ENCODE data around the gene GPR25.

GPR25 gene

DNA sequence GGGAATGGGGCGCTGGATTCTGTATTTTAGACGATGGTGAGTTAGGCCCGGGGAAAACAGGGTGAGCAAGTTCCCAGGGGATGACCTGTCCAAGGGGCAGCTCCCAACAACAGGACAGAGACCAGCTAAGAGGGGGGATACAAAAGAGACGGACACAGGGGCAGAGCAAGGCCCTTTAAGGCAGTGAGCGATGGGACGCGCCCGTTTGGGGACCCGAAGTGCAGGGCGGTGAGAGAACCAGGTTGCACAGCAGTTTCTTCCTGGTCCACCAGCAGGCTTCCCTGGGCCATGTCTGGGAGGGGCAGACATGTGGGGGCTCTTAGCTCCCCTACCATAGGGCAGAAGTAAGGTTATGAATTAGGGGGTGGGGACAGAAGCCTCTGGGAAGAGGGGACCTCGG, 43.9 kb downstream of the GPR25 start:
- no peak for DNase-seq

DNA sequence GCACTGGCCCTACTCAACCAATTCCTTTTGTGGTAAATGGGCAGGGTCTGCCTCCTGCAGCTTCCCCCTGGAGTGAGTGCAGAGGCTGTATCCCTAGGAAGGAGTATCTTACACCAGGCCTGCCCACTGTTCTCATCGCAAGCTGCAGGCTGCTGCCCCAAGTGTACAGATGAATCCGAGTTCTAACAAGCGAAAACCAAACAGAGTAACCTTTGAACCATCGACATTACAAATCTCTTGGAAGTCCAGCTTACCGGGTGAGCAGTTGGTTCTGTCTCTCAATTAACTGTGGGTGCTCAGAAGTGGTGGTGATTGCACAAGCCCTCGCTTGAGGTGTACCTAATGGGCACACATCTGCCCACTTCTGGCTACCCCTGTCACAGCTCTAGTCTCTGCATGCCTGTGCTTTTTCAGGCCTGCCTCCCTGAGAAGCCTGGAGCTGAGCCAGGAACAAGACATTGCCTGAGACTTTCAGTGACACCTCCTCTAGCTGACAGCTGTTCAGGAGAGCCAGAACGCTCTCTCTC, 44.6 kb downstream of the GPR25 start:
- DNase-seq, result no peak

DNA sequence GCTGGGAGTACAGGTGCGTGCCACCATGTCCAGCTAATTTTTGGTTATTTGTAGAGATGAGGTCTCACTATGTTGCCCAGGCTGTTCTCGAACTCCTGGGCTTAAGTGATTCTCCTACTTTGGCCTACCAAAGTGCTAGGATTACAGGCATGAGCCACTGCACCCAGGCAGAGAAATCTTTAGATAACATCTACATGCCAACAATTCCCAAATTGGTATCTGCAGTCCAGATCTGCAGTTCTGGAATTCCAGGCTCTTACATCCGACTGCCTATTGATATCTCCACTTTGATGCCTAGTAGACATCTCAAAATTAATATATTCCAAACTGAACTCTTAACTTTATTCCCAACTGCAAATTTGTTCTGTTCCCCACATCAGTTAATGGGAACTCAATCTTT, 45.2 kb downstream of the GPR25 start:
- DNase-seq, result no peak

DNA sequence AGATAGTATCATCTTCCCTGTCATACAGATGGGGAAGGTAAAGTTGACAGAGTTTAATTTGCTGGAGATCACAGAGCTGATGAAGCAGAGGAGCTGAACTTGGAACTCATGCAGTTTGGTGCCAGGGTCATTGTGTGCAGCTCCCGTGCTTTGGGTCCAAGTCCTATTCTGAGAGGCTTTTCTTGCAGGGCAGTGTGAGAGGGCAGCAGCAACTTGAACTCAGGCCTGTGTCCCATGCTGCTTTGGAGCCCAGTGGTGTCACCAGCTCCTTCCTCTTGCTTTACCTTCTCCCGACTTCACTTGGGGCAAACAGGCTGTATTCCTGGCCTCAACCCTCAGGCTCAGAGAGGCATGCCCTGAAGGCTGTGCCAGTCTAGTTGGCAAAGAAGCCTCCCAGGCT, 46.6 kb downstream of the GPR25 start:
- DNase-seq, result no peak

DNA sequence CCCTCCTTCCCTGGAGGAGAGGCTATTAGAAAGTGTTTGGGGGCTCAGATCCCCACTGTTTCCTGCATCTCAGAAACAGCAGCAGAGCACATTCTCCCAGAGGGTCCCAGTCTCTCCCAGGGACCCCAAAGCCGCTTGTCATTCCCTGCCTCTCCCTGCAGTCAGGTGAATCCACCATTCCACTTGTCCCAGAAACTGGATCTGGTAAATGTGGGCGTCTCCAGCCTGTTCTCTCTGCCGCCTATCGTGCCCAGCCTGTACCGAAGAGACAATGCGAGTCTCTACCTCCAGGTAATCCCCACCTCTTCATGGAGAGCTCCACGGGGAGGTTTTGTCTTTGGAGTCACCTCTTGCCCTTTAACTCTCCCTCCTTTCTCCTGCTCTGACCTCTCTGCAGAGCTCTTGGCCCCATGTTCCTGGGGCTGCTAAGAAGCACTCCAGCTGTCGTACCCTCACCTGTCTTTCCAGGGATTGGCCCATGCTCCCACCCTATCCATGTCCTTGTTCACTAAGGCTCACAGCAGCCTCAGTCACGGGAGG, 48.9 kb downstream of the GPR25 start:
- DNase-seq, result no peak

DNA sequence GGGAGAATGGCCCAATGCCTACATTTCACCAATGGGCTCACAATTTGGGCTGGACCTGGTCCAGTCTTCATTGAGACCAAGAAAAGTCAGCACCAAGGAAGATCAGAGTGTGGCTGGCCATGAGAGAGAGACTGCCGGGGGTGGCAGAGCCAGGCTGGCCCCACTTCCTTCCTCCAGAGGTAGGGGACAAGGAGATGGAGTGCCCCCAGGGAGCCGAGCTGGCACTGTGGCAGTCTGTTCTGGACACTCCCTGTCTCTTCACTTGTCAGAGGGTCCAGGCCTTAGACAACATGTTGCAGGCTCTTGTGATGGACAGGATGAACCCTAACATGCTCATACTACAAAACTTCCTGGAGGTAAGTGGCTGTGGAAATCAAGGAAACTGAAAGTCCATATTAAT, 49.6 kb downstream of the GPR25 start:
- DNase-seq, result no peak

DNA sequence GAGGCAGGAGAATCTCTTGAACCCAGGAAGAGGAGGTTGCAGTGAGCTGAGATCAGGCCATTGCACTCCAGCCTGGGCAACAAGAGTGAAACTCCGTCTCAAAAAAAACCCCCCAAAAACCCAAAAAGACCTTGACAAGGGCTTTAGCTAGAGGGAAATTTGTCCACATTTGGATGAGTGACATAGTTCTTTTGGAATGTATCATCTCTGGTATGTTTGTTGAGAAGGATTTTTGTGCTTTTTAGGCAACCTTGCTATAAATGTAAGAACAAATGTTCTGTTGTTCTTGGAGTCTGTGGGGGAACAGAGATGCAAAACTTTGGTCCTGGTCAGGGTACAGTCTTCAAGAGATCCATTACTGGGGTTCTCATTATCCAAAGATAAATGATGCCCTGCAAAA, 50.8 kb downstream of the GPR25 start:
- DNase-seq, result no peak

Data from activated CD4-positive, alpha-beta T cell treated with anti-CD3 and anti-CD28 coated beads for 4 hours (primary cell).